DOHH2 (cell line): Measurements from ENCODE around the gene NET1.
"Not testable (repeated sequence)": the region's sequence is repeated elsewhere in the genome, so short reads cannot be mapped to it uniquely, and the experiment has no call there.

Experiments
- H3F3A ChIP-seq: fragments of 200-600 bp; sonication (generic), shearing (Covaris generic); 2 replicates; pipeline ENCODE4 v1.6.0; 2016; ENCODE audit warnings: antibody characterized with exemption, mild to moderate bottlenecking; ENCODE audit not compliant: control insufficient read depth, insufficient read depth
- H3K27ac ChIP-seq: fragments of 200-600 bp; sonication (generic); 2 replicates; pipeline ENCODE4 v1.5.1; 2014; ENCODE audit warnings: low read depth, mild to moderate bottlenecking, low read length, moderate library complexity
- H3K27me3 ChIP-seq: fragments of 200-600 bp; sonication (generic); 2 replicates; pipeline ENCODE4 v1.6.1; 2014; ENCODE audit warnings: mild to moderate bottlenecking, low read length, mixed read lengths; ENCODE audit not compliant: control insufficient read depth
- H3K36me3 ChIP-seq: fragments of 200-600 bp; sonication (generic); 2 replicates; pipeline ENCODE4 v1.6.1; 2014; ENCODE audit warnings: mild to moderate bottlenecking, low read length, moderate library complexity, mixed read lengths; ENCODE audit not compliant: control insufficient read depth
- H3K4me1 ChIP-seq: fragments of 200-600 bp; sonication (generic); 2 replicates; pipeline ENCODE4 v1.6.1; 2014; ENCODE audit warnings: mild to moderate bottlenecking, low read length, mixed read lengths; ENCODE audit not compliant: control insufficient read depth
- H3K4me2 ChIP-seq: fragments of 200-600 bp; sonication (generic); 2 replicates; pipeline ENCODE4 v1.6.0; 2014; ENCODE audit warnings: mild to moderate bottlenecking, low read length, moderate library complexity
- H3K4me3 ChIP-seq: fragments of 200-600 bp; sonication (generic); 2 replicates; pipeline ENCODE4 v1.5.1; 2014; ENCODE audit warnings: mild to moderate bottlenecking, low read length, mixed read lengths
- H3K79me2 ChIP-seq: fragments of 200-600 bp; sonication (generic); 2 replicates; pipeline ENCODE4 v1.6.1; 2014; ENCODE audit warnings: mild to moderate bottlenecking, low read length, mixed read lengths; ENCODE audit not compliant: control insufficient read depth
- H3K9me2 ChIP-seq: fragments of 200-600 bp; sonication (generic); replicated peaks from 2 replicates; pipeline ENCODE4 v1.6.1; 2014; ENCODE audit warnings: mild to moderate bottlenecking, low read length, mixed read lengths; ENCODE audit not compliant: control insufficient read depth
- H3K9me3 ChIP-seq: fragments of 200-600 bp; sonication (generic); 2 replicates; pipeline ENCODE4 v1.6.1; 2014; ENCODE audit warnings: antibody characterized with exemption, low read length, mixed read lengths; ENCODE audit not compliant: control insufficient read depth, insufficient read depth
- H4K20me1 ChIP-seq: fragments of 200-600 bp; sonication (generic); 2 replicates; pipeline ENCODE4 v1.6.0; 2014; ENCODE audit warnings: low read depth, mild to moderate bottlenecking, antibody characterized with exemption, low read length, moderate library complexity; ENCODE audit not compliant: control insufficient read depth, insufficient read depth
- EZH2phosphoT487 ChIP-seq: fragments of 200-600 bp; sonication (generic); IDR thresholded peaks from 2 replicates; pipeline ENCODE4 v1.6.1; 2017; ENCODE audit warnings: borderline replicate concordance, mild to moderate bottlenecking, antibody characterized with exemption, low read length, moderate library complexity, mixed read lengths
- TF ChIP-seq, protein P1 (sequence below): fragments of 200-600 bp; sonication (generic); IDR thresholded peaks from one replicate; pipeline ENCODE4 v1.5.1; 2014; ENCODE audit warnings: antibody characterized with exemption, mild to moderate bottlenecking, low read depth, low read length; ENCODE audit not compliant: poor library complexity, severe bottlenecking

NET1 gene

GRCh38 chr10:5376450-5376849 lies 35.9 kb upstream of the NET1 start:
- Histone ChIP-seq H3K4me1 (no peaks in the 10 kb centered on the region), H3F3A (no peaks in the 10 kb centered on the region), H3K9me3 (peaks cover 9% of the 10 kb centered on the region; the same call in 1 of the 2 replicates), H3K36me3 (no peaks in the 10 kb centered on the region), H3K79me2 (no peaks in the 10 kb centered on the region), H3K4me2 (no peak overlapping the region), H4K20me1 (no peaks in the 10 kb centered on the region), H3K9me2 (no peaks in the 10 kb centered on the region), H3K27ac (no peak overlapping the region), H3K27me3 (0 out of 2 replicates have a peak, but pooled peaks cover 3% of the 10 kb centered on the region), H3K4me3 (no peak overlapping the region)
- TF ChIP-seq, protein P1, sequence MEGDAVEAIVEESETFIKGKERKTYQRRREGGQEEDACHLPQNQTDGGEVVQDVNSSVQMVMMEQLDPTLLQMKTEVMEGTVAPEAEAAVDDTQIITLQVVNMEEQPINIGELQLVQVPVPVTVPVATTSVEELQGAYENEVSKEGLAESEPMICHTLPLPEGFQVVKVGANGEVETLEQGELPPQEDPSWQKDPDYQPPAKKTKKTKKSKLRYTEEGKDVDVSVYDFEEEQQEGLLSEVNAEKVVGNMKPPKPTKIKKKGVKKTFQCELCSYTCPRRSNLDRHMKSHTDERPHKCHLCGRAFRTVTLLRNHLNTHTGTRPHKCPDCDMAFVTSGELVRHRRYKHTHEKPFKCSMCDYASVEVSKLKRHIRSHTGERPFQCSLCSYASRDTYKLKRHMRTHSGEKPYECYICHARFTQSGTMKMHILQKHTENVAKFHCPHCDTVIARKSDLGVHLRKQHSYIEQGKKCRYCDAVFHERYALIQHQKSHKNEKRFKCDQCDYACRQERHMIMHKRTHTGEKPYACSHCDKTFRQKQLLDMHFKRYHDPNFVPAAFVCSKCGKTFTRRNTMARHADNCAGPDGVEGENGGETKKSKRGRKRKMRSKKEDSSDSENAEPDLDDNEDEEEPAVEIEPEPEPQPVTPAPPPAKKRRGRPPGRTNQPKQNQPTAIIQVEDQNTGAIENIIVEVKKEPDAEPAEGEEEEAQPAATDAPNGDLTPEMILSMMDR = no peak
- no peak for TF ChIP-seq EZH2phosphoT487

GRCh38 chr10:5379202-5379601 lies 33.2 kb upstream of the NET1 start:
- not testable (repeated sequence) for H3K36me3 ChIP-seq, H3K9me3 ChIP-seq, H3K9me2 ChIP-seq, H3K27ac ChIP-seq, H3K4me3 ChIP-seq, H3K4me2 ChIP-seq, H3K4me1 ChIP-seq, H3K79me2 ChIP-seq, H4K20me1 ChIP-seq, H3K27me3 ChIP-seq, H3F3A ChIP-seq

DNA sequence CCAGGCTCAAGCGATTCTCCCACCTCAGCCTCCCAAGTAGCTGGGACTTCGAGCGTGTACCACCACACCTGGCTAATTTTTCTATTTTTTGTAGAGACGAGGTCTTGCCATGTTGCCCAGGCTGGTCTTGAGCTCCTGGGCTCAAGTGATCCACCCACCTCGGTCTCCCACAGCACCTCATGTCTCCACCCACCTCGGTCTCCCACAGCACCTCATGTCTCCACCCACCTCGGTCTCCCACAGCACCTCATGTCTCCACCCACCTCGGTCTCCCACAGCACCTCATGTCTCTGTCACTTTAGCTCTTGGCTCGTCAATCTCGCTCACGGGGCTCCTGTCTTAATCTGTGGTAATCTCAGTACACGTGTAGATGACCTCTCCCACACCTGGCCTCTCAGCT lies 32.0 kb upstream of the NET1 start:
- not testable (repeated sequence) for H3K36me3 ChIP-seq, H3K4me3 ChIP-seq, H3K27ac ChIP-seq, H3K4me2 ChIP-seq, H3K79me2 ChIP-seq, H3K27me3 ChIP-seq, H3F3A ChIP-seq, H3K4me1 ChIP-seq, H3K9me2 ChIP-seq, H3K9me3 ChIP-seq, H4K20me1 ChIP-seq

GRCh38 chr10:5381187-5381586 lies 31.2 kb upstream of the NET1 start:
- H3K36me3 ChIP-seq = no peaks in the 10 kb centered on the region
- H3K79me2 ChIP-seq = no peaks in the 10 kb centered on the region
- no peaks in the 10 kb centered on the region for H3F3A ChIP-seq
- TF ChIP-seq, protein P1 = no peak
- no peak for TF ChIP-seq EZH2phosphoT487
- H3K4me1 ChIP-seq = no peaks in the 10 kb centered on the region
- H3K9me2 ChIP-seq = no peaks in the 10 kb centered on the region
- no peaks in the 10 kb centered on the region for H3K9me3 ChIP-seq
- H3K27me3 ChIP-seq = 0 out of 2 replicates have a peak, but pooled peaks cover 3% of the 10 kb centered on the region
- no peak overlapping the region for H3K4me2 ChIP-seq
- H3K27ac ChIP-seq = no peak overlapping the region
- H4K20me1 ChIP-seq = no peaks in the 10 kb centered on the region
- no peak overlapping the region for H3K4me3 ChIP-seq
